IPS-15b (cell line): ENCODE measurements around the gene ATP1B1.
"Not testable (repeated sequence)": the region's sequence is repeated elsewhere in the genome, so short reads cannot be mapped to it uniquely, and the experiment has no call there.

Experiments used
- H3K27me3 ChIP-seq: one replicate; pipeline ENCODE4 v1.6.1; 2013; ENCODE audit warnings: low read length; ENCODE audit not compliant: control insufficient read depth, insufficient read depth
- H3K36me3 ChIP-seq: one replicate; pipeline ENCODE4 v1.6.1; 2013; ENCODE audit warnings: low read length; ENCODE audit not compliant: control insufficient read depth, insufficient read depth
- H3K4me1 ChIP-seq: one replicate; pipeline ENCODE4 v1.6.1; 2013; ENCODE audit warnings: mild to moderate bottlenecking, low read length; ENCODE audit not compliant: control insufficient read depth, insufficient read depth
- H3K4me3 ChIP-seq: one replicate; pipeline ENCODE4 v1.5.1; 2013; ENCODE audit warnings: low read depth, low read length
- H3K9ac ChIP-seq: one replicate; pipeline ENCODE4 v1.6.1; 2013; ENCODE audit warnings: low read depth, mild to moderate bottlenecking, low read length
- H3K9me3 ChIP-seq: one replicate; pipeline ENCODE4 v1.6.1; 2013; ENCODE audit warnings: mild to moderate bottlenecking, low read length; ENCODE audit not compliant: control insufficient read depth, insufficient read depth

ATP1B1 gene

GRCh38 chr1:169119405-169119804, 12.9 kb downstream of the ATP1B1 start:
- Histone ChIP-seq H3K9me3 (no peaks in the 10 kb centered on the region), H3K27me3 (no peaks in the 10 kb centered on the region), H3K4me3 (no peak overlapping the region), H3K36me3 (peaks cover 7% of the 10 kb centered on the region), H3K9ac (no peak overlapping the region), H3K4me1 (peaks cover 12% of the 10 kb centered on the region)

- no peak overlapping the region for H3K9ac ChIP-seq
- H3K4me1 ChIP-seq, result peaks cover 12% of the 10 kb centered on the region
- H3K4me3 ChIP-seq, result no peak overlapping the region
- no peaks in the 10 kb centered on the region for H3K27me3 ChIP-seq
- no peaks in the 10 kb centered on the region for H3K9me3 ChIP-seq
- peaks cover 7% of the 10 kb centered on the region for H3K36me3 ChIP-seq
These were observed 13.6 kb downstream of the ATP1B1 start for GRCh38 chr1:169120066-169120465.

DNA sequence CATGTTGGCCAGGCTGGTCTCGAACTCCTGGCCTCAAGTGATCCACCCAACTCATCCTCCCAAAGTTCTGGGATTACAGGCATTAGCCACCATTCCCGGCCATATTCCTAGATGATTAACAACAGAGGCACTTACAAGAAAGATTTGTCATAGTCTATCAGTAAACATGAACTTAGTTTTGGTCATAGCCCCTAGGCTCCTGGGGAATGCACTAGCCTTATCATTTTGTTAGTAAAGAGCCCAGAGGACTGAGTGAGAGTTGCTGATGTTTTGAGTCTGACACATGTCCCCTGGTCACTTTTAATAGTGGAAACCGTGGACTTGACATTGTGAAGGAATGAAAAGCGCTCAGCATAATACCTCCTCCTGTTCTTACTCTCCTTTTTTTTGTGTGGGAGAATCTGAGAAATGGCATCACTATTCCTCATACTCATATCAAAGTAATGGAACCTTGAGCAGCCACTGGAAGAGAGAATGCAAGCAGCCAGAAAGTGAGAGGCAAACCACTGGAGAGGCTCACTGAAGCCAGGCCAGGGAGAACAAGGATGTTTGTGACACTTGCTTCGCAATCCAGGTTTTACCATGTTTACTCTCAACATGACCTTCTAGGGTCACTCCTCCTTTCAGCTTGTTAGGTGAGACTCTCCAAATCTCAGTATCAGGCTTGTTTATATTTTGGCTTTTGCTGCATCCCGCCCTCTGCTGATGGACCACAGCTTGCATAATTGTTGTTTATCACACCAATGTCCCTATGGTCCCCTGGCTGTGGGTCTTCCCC, 14.8 kb downstream of the ATP1B1 start:
- H3K4me3 ChIP-seq, result no peak overlapping the region
- peaks cover 3% of the 10 kb centered on the region for H3K36me3 ChIP-seq
- no peaks in the 10 kb centered on the region for H3K9me3 ChIP-seq
- H3K27me3 ChIP-seq, result no peaks in the 10 kb centered on the region
- no peak overlapping the region for H3K9ac ChIP-seq
- peaks cover 6% of the 10 kb centered on the region for H3K4me1 ChIP-seq

DNA sequence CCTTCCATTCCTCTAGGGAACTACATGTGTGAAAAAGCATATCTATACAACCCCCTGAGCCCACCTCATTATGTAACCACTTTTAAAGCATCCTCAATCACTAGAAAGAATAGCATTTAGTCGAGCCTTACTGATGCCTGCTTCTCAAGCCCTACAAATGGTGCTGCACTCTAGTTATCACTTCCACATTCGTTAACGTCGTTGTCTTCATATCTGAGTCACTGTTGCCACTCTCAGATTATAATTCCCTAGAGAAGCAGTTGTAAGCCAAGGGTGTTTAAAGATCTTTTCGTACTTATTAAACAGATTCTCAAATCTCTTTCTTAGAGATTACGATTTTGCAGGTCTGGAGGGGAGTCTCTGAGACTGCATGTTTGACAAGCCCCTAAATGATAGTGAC, 16.5 kb downstream of the ATP1B1 start:
- Histone ChIP-seq H3K27me3 (no peaks in the 10 kb centered on the region), H3K36me3 (peaks cover 6% of the 10 kb centered on the region), H3K4me1 (peaks cover 6% of the 10 kb centered on the region), H3K4me3 (no peak overlapping the region), H3K9ac (peak overlapping the region; percentile 5), H3K9me3 (no peaks in the 10 kb centered on the region)

GRCh38 chr1:169124459-169124858, 18.0 kb downstream of the ATP1B1 start:
- Histone ChIP-seq H3K27me3 (no peaks in the 10 kb centered on the region), H3K9ac (no peak overlapping the region), H3K4me1 (peaks cover 3% of the 10 kb centered on the region), H3K36me3 (peaks cover 3% of the 10 kb centered on the region), H3K9me3 (no peaks in the 10 kb centered on the region), H3K4me3 (no peak overlapping the region)

- not testable (repeated sequence) for H3K36me3 ChIP-seq, H3K4me3 ChIP-seq, H3K9ac ChIP-seq, H3K27me3 ChIP-seq, H3K4me1 ChIP-seq, H3K9me3 ChIP-seq
These were observed 19.1 kb downstream of the ATP1B1 start for GRCh38 chr1:169125597-169125996.

DNA sequence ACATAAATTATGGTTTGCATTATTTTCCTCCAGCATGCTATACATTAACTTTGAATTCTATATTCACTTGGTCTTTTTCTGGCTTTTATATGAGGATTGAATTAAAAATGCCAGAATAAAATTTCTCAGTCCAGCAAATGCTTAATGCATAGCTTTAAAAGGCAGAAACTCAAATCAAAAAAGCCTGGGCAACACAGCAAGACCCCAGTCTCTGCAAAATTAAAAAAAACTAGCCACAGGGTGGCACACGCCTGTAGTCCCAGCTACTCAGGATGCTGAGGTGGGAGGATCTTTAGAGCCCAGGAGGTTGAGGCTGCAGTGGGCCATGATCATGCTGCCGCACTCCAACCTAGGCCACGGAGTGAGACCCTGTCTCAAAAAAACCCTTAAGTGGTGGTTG, 19.8 kb downstream of the ATP1B1 start:
- Histone ChIP-seq H3K4me1 (no peaks in the 10 kb centered on the region), H3K4me3 (no peak overlapping the region), H3K27me3 (no peaks in the 10 kb centered on the region), H3K9ac (no peak overlapping the region), H3K9me3 (no peaks in the 10 kb centered on the region), H3K36me3 (peaks cover 8% of the 10 kb centered on the region)

GRCh38 chr1:169127305-169127704, 20.8 kb downstream of the ATP1B1 start:
- Histone ChIP-seq H3K36me3 (peaks cover 8% of the 10 kb centered on the region), H3K27me3 (no peaks in the 10 kb centered on the region), H3K4me1 (no peaks in the 10 kb centered on the region)

DNA sequence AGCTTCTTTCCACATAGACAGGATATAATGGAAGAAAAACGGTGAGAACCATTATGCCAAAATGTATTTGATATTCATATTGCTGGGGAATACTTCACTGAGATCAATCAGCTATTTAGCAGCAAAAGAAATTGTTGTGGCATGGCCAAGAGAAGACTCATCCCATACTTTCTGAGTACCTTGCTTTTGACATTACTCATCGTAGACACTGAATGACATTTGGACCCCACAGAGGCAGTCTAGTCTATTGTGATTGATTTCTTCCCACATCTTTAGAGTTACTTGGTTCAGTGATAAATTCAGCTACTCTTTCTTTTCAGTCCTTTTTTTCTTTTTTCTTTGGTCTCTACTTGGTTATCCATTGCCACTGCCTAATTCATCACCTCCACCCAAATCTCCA, 22.1 kb downstream of the ATP1B1 start:
- no peaks in the 10 kb centered on the region for H3K9me3 ChIP-seq
- H3K4me1 ChIP-seq, result peaks cover 2% of the 10 kb centered on the region
- no peaks in the 10 kb centered on the region for H3K27me3 ChIP-seq
- peaks cover 8% of the 10 kb centered on the region for H3K36me3 ChIP-seq
- H3K9ac ChIP-seq, result no peak overlapping the region
- H3K4me3 ChIP-seq, result no peak overlapping the region

More at GRCh38 chr1:169127305-169127704, 20.8 kb downstream of the ATP1B1 start:
- no peak overlapping the region for H3K9ac ChIP-seq
- H3K4me3 ChIP-seq, result no peak overlapping the region
- H3K9me3 ChIP-seq, result no peaks in the 10 kb centered on the region

- no peak overlapping the region for H3K9ac ChIP-seq
- H3K36me3 ChIP-seq, result peaks cover 8% of the 10 kb centered on the region
- H3K9me3 ChIP-seq, result no peaks in the 10 kb centered on the region
- peaks cover 4% of the 10 kb centered on the region for H3K4me1 ChIP-seq
- no peaks in the 10 kb centered on the region for H3K27me3 ChIP-seq
- no peak overlapping the region for H3K4me3 ChIP-seq
These were observed 22.8 kb downstream of the ATP1B1 start for GRCh38 chr1:169129109-169129784.

- Histone ChIP-seq H3K9me3 (no peaks in the 10 kb centered on the region), H3K36me3 (peaks cover 8% of the 10 kb centered on the region), H3K27me3 (no peaks in the 10 kb centered on the region), H3K4me3 (no peak overlapping the region), H3K4me1 (peaks cover 4% of the 10 kb centered on the region), H3K9ac (no peak overlapping the region)
These were observed 24.2 kb downstream of the ATP1B1 start for GRCh38 chr1:169130683-169131082.
